Heart right ventricle (tissue), 16 donors: ENCODE data around the gene GNMT. TPM values are rescaled to one million over a fixed set of nuclear protein-coding genes. Genes with fewer than 3 reads are reported as not detected.

Source experiments
- ATAC-seq, 8 donors: fragments of 200-7000 bp; cut with Tn5 transposase; one replicate each; pipeline ENCODE4 v1.9.1; 2020; ENCODE audit warnings: mild to moderate bottlenecking in 8 of 8, moderate library complexity in 8 of 8, moderate number of reproducible peaks in 1 of 8
- DNase-seq, 2 donors: peaks; one replicate each; pipeline ENCODE4 v3.0.0-alpha.2; 2020
- H3K27ac ChIP-seq, 10 donors: fragments of 200-600 bp; sonication (generic) in 2 of 10; one replicate each; pipeline versions ENCODE4 v1.5.0 to v1.8.0; 2020 to 2022; ENCODE audit warnings: mild to moderate bottlenecking in 3 of 10
- H3K27me3 ChIP-seq, 7 donors: fragments of 200-600 bp; one replicate each; pipeline ENCODE4 v1.8.0; 2021 to 2022; ENCODE audit warnings: mild to moderate bottlenecking in 2 of 7
- H3K36me3 ChIP-seq, 9 donors: fragments of 200-600 bp; sonication (generic) in 1 of 9; one replicate each; pipeline versions ENCODE4 v1.5.0 to v1.8.0; 2020 to 2022; ENCODE audit warnings: mild to moderate bottlenecking in 2 of 9
- H3K4me1 ChIP-seq, 9 donors: fragments of 200-600 bp; sonication (generic) in 1 of 9; one replicate each; pipeline versions ENCODE4 v1.5.0 to v1.8.0; 2020 to 2022; ENCODE audit warnings: mild to moderate bottlenecking in 4 of 9
- H3K4me3 ChIP-seq, 10 donors: fragments of 200-600 bp; sonication (generic) in 2 of 10; one replicate each; pipeline versions ENCODE4 v1.5.0 to v1.8.0; 2020 to 2022; ENCODE audit warnings: mild to moderate bottlenecking in 7 of 10, moderate library complexity in 2 of 10
- H3K9me3 ChIP-seq, 11 donors: fragments of 200-600 bp in 10 of 11; sonication (generic) in 2 of 11; one replicate each; pipeline versions ENCODE4 v1.5.0 to v1.8.0; 2013 to 2022; ENCODE audit warnings: mild to moderate bottlenecking in 2 of 11, control low read depth in 1 of 11, moderate library complexity in 1 of 11
- CTCF ChIP-seq, 9 donors: fragments of 200-600 bp; sonication (generic) in 2 of 9; IDR thresholded peaks; one replicate each; pipeline versions ENCODE4 v1.5.0 to v1.8.0; 2021 to 2022; ENCODE audit warnings: antibody characterized with exemption in 9 of 9, mild to moderate bottlenecking in 5 of 9, moderate library complexity in 1 of 9
- WGBS, 2 donors: extraction: QIAGEN DNeasy Blood & Tissue Kit; methylation state at CpG; one replicate each; pipeline ENCODE4 v1.1.7; 2013; ENCODE audit warnings: inconsistent platforms in 1 of 2; 5-methylcytosine and 5-hydroxymethylcytosine counted together
- intact Hi-C, 10 donors: fragments of 100-400 bp; cut with DNase I; formaldehyde crosslinking; loops; one replicate each; pipeline versions ENCODE4 v1.11.1 to v1.14.2; 2022
- polyA plus RNA-seq, 2 donors: library from polyadenylated mRNA; stranded (reverse); fragments of 200-250 nt; gene quantifications; one replicate each; pipeline ENCODE4 v1.2.3, GENCODE V29; 2013
- total RNA-seq, 10 donors: library from RNA; stranded (reverse); fragmentation: NEBNext Ultra II Directional in 3 of 10; extraction: Animal tissue kit (Norgen Biotek cat#: 25700) in 3 of 10; gene quantifications; one replicate each; pipeline versions ENCODE4 v1.2.1 to v1.2.4, GENCODE V29; 2021 to 2023
- donor health status: Arrhythmogenic right ventricular cardiomyopathy.
- donor health status: ischemic (EF 13 %, LVEDD 7.1; RV severe dilation, severe dysfunction).
- donor health status: healthy with polysubstance abuse.
- donor health status: DM: no; HTN: yes; CAD: no.
- donor health status: DM: no; HTN: no; CAD: no.
- donor health status: ischemic (EF 25% LVEDD 6.9; RV normal size, moderate dysfunction).
- donor health status: ischemic (EF 25% LVEDD 5.7; RV mildly dilated, moderate dysfunction).
- donor health status: healthy.
- donor health status: DM: yes; HTN: yes; CAD: no.
- donor health status: Ischemic cardiomyopathy.
- donor health status: ischemic (EF 35%, LVEDD 5.7; RV mildly dilated, moderate dysfunction).
- donor health status: nonischemic (EF 11% LVEDD 7.7; RV severe dilation, severe dysfunction).
- donor health status: DM: yes; HTN: yes; CAD: no.
- donor health status: PGD.
- donor health status: ischemic (EF 29% LVEDD 5.4; RV normal size, mild dysfunction).
- donor health status: nonischemic (EF 23%, LVEDD 6.1; RV moderate dilation, normal function).

Gene GNMT
- total and polyA plus RNA-seq, 12 donors: 0.26 to 10.9 (median 0.86) TPM

- Histone ChIP-seq H3K27me3 (no peaks in the 10 kb centered on the region), H3K4me3 (no peak overlapping the region), H3K27ac (no peak overlapping the region), H3K9me3 (no peaks in the 10 kb centered on the region), H3K4me1 (peaks cover 0 to 22% (median 0%) of the 10 kb centered on the region in 9 donors), H3K36me3 (peaks cover 0 to 92% (median 34%) of the 10 kb centered on the region in 9 donors)
- no peak for TF ChIP-seq CTCF (IDR thresholded peaks at IDR 0.05)
- intact Hi-C loops: no loop called here
- WGBS, 2 donors: 90 to 96% methylated on average over 13 of the region's 13 CpGs
- DNase-seq (no peak), ATAC-seq (no peak)
Observed at GRCh38 chr6:42937548-42938427, 22.8 kb upstream of the GNMT start.

- DNase-seq: no peak
- peak in 1 of 8 donors; percentile 18 for ATAC-seq
- H3K4me3 ChIP-seq: no peak overlapping the region
- H3K4me1 ChIP-seq: peaks cover 0 to 16% (median 0%) of the 10 kb centered on the region in 9 donors
- intact Hi-C loops: no loop called here
- H3K36me3 ChIP-seq: peaks cover 0 to 98% (median 34%) of the 10 kb centered on the region in 9 donors
- no peaks in the 10 kb centered on the region for H3K27me3 ChIP-seq
- 89 to 93% methylated on average over 5 of the region's 5 CpGs for WGBS, 2 donors
- no peaks in the 10 kb centered on the region for H3K9me3 ChIP-seq
- no peak overlapping the region for H3K27ac ChIP-seq
- TF ChIP-seq CTCF (IDR thresholded peaks at IDR 0.05): no peak
Observed at GRCh38 chr6:42938428-42938796, 22.1 kb upstream of the GNMT start.

- intact Hi-C loops: no loop called here
- no peak for TF ChIP-seq CTCF (IDR thresholded peaks at IDR 0.05)
- DNase-seq: no peak
- peaks cover 0 to 8% (median 0%) of the 10 kb centered on the region in 9 donors for H3K4me1 ChIP-seq
- whole genome bisulfite sequencing, 2 donors: 79 to 86% methylated on average over 9 of the region's 9 CpGs
- H3K27me3 ChIP-seq: no peaks in the 10 kb centered on the region
- H3K4me3 ChIP-seq: no peak overlapping the region
- ATAC-seq: peak in 5 of 8 donors; percentile 19 to 46 (median 38)
- H3K27ac ChIP-seq: no peak overlapping the region
- H3K9me3 ChIP-seq: no peaks in the 10 kb centered on the region
- H3K36me3 ChIP-seq: peaks cover 0 to 100% (median 34%) of the 10 kb centered on the region in 9 donors
Observed at GRCh38 chr6:42938987-42939809, 21.4 kb upstream of the GNMT start.

DNA sequence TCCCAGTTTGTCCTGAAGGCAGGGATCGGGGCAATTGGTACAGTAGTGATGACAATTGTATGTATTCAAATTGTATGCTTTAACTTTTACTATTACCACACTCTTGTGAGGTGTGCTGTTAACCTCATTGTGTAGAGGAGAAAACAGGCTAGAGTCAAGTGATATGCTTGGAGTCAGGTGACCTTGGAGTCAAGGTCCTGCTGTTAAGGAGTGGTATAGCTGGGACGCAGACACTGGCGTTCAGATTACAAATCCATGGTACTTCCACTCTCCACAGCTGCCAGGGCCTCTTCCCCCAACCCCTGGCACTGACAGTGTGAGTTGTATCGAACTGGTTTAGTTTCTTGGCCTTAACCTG lies 20.8 kb upstream of the GNMT start:
- Histone ChIP-seq H3K36me3 (peaks cover 0 to 100% (median 30%) of the 10 kb centered on the region in 9 donors), H3K27me3 (no peaks in the 10 kb centered on the region), H3K9me3 (no peaks in the 10 kb centered on the region), H3K4me3 (no peak overlapping the region), H3K4me1 (peaks cover 0 to 4% (median 0%) of the 10 kb centered on the region in 9 donors), H3K27ac (no peak overlapping the region)
- no peak for TF ChIP-seq CTCF (IDR thresholded peaks at IDR 0.05)
- intact Hi-C loops: no loop called here
- DNase-seq (no peak), ATAC-seq (peak in 2 of 8 donors; percentile 25 to 26)
- 65 to 70% methylated on average over 4 of the region's 4 CpGs for WGBS, 2 donors
